LNCAP (cell line): ENCODE data around the gene GRM7.

Source experiments
- CTCF ChIP-seq: fragments of 450-650 bp; IDR thresholded peaks from 2 replicates; pipeline ENCODE4 v1.5.1; 2017; ENCODE audit warnings: mild to moderate bottlenecking

Gene GRM7

GRCh38 chr3:7015683-7016440, 154.9 kb downstream of the GRM7 start:
- no peak for TF ChIP-seq CTCF

DNA sequence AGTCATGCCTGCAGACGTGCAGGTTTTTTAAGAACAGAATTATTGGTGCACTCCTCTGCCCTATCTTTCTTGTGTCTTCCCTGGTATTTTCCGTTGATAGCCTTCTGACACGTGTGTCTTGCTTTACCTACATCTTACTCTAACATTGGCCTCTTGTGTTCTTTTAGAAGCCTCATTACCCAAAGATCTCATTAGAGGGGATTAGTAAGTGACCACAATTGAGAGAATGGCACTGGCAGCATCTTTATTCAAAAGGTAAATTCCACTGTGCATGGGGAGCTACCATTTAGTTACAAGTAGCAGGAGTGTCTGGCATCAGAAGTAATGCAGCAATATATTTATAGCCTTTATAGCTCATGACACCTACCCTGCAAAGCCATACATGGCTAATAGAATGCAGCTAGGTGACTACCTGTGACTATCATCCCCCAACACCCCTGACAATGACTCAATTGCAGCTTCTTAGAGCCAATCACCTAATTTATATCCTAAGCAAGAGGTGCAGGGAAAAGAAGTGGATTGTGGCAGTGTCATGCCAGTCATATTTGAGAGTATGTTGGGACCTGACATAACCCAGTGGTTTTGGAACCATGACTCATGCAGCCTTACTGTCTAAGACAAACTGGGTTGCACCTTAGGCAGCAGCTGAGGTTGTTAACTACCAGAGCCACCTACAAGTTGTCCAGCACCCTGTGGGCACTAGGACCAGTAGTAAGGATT, 164.8 kb downstream of the GRM7 start:
- no peak for TF ChIP-seq CTCF

DNA sequence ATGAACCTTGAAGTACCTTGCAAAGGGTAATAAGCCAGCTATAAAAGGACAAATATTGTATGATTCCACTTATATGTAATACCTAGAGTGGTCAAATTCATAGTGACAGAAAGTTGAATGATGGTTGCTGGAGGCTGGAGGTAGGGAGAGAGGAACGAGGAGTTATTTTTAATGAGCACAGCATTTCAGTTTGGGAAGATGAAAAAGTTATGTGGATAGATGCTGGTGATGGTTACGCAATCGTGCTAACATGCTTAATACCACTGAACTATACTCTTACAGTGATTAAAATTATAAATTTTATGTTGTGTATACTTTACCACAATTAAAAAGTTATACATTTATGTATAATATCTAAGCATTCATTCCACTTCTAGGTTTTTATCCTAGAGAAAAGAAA, 168.6 kb downstream of the GRM7 start:
- TF ChIP-seq CTCF, result no peak

GRCh38 chr3:7038394-7038793, 177.5 kb downstream of the GRM7 start:
- TF ChIP-seq CTCF, result no peak

DNA sequence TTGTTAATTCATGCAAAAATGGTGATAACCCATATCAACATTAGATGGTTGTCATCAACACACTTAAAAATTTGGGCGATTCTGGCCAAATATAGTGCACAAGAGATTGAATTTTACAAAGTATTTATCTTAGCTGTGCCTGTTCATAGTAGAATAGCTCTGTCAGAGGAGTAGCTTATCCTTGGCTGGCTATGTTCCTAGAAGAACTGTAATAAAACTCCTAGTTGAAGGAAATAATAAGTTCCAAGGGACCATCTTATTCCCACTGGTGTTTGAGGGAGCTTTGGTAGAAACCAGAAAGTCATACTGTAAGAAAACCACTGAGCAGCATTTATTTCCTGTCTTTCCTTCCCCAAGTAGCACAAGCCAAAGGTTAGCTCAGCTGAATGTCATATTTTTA, 201.8 kb downstream of the GRM7 start:
- no peak for TF ChIP-seq CTCF

GRCh38 chr3:7070461-7070860, 209.5 kb downstream of the GRM7 start:
- no peak for TF ChIP-seq CTCF

GRCh38 chr3:7074217-7074616, 213.3 kb downstream of the GRM7 start:
- TF ChIP-seq CTCF, result no peak
